ENCODE measurements around the gene PRDM2.

DNA sequence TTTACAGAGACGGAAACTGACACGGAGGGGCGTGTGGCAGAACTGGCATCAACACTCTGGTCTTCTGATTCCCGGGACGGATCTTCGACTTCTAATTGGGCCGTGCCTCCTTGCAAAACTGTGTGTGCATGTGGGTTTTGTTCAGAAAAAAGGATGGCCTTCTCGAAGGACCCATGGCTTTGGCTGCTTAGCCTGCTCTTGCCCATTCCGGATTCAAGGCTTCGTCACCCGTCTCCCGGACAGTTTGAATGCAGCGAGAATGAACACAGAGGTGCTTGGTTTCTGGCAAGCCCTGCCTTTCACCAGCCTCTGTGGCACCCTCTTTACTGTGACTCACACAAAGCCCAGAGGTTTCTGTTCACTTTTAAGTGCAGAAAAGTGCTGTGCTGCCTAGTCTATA is 120.1 kb downstream of the PRDM2 start:
- TF ChIP-seq, protein P1, sequence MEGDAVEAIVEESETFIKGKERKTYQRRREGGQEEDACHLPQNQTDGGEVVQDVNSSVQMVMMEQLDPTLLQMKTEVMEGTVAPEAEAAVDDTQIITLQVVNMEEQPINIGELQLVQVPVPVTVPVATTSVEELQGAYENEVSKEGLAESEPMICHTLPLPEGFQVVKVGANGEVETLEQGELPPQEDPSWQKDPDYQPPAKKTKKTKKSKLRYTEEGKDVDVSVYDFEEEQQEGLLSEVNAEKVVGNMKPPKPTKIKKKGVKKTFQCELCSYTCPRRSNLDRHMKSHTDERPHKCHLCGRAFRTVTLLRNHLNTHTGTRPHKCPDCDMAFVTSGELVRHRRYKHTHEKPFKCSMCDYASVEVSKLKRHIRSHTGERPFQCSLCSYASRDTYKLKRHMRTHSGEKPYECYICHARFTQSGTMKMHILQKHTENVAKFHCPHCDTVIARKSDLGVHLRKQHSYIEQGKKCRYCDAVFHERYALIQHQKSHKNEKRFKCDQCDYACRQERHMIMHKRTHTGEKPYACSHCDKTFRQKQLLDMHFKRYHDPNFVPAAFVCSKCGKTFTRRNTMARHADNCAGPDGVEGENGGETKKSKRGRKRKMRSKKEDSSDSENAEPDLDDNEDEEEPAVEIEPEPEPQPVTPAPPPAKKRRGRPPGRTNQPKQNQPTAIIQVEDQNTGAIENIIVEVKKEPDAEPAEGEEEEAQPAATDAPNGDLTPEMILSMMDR (IDR thresholded peaks at IDR 0.05): no peak
- no peak for TF ChIP-seq POLR2A (IDR thresholded peaks at IDR 0.05)

Measured in Peyer's patch (tissue), 4 donors.